Ishikawa (cell line): ENCODE data around the gene LPIN2.

Experiments used
- CEBPB ChIP-seq: IDR thresholded peaks from 2 replicates; pipeline ENCODE4 v1.6.1; 2012
- CREB1 ChIP-seq: IDR thresholded peaks from 2 replicates; pipeline ENCODE4 v1.6.1; 2012; ENCODE audit warnings: low read depth
- EP300 ChIP-seq: IDR thresholded peaks from 2 replicates; pipeline ENCODE4 v1.6.1; 2012; ENCODE audit warnings: borderline replicate concordance
- FOXM1 ChIP-seq: IDR thresholded peaks from 2 replicates; pipeline ENCODE4 v1.6.1; 2012; ENCODE audit warnings: low read depth, borderline replicate concordance
- YY1 ChIP-seq: IDR thresholded peaks from 2 replicates; pipeline ENCODE4 v1.6.1; 2012; ENCODE audit warnings: low read depth
- TF ChIP-seq, protein P1 (sequence below): IDR thresholded peaks from 2 replicates; pipeline ENCODE4 v1.6.1; 2012; ENCODE audit warnings: low read depth, mild to moderate bottlenecking
- TF ChIP-seq, protein P2 (sequence below): IDR thresholded peaks from 2 replicates; pipeline ENCODE4 v1.6.1; 2012

- no peak for TF ChIP-seq FOXM1
- TF ChIP-seq EP300: no peak
- TF ChIP-seq, protein P1, sequence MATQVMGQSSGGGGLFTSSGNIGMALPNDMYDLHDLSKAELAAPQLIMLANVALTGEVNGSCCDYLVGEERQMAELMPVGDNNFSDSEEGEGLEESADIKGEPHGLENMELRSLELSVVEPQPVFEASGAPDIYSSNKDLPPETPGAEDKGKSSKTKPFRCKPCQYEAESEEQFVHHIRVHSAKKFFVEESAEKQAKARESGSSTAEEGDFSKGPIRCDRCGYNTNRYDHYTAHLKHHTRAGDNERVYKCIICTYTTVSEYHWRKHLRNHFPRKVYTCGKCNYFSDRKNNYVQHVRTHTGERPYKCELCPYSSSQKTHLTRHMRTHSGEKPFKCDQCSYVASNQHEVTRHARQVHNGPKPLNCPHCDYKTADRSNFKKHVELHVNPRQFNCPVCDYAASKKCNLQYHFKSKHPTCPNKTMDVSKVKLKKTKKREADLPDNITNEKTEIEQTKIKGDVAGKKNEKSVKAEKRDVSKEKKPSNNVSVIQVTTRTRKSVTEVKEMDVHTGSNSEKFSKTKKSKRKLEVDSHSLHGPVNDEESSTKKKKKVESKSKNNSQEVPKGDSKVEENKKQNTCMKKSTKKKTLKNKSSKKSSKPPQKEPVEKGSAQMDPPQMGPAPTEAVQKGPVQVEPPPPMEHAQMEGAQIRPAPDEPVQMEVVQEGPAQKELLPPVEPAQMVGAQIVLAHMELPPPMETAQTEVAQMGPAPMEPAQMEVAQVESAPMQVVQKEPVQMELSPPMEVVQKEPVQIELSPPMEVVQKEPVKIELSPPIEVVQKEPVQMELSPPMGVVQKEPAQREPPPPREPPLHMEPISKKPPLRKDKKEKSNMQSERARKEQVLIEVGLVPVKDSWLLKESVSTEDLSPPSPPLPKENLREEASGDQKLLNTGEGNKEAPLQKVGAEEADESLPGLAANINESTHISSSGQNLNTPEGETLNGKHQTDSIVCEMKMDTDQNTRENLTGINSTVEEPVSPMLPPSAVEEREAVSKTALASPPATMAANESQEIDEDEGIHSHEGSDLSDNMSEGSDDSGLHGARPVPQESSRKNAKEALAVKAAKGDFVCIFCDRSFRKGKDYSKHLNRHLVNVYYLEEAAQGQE: no peak
- TF ChIP-seq YY1: no peak
- TF ChIP-seq, protein P2, sequence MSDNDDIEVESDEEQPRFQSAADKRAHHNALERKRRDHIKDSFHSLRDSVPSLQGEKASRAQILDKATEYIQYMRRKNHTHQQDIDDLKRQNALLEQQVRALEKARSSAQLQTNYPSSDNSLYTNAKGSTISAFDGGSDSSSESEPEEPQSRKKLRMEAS: no peak
- no peak for TF ChIP-seq CEBPB
- TF ChIP-seq CREB1: no peak
Observed at GRCh38 chr18:2970344-2970743, 42.6 kb downstream of the LPIN2 start.
